A549 (cell line): ENCODE data around the gene TTC33. TPM values are rescaled to one million over a fixed set of nuclear protein-coding genes. Genes with fewer than 3 reads are reported as not detected.

Experiments
- ATAC-seq, 2 experiments: fragments of 200-7000 bp in 1 of 2; fragments of >200 bp in 1 of 2; cut with Nextera tagmentation in 1 of 2; cut with Tn5 transposase in 1 of 2; 3 replicates each; pipeline versions ENCODE4 v1.8.0 to v1.9.1; 2018 to 2020; ENCODE audit warnings: mild to moderate bottlenecking in 1 of 2, moderate library complexity in 1 of 2
- CTCF ChIA-PET: fragments of 300-600 bp; sonication (Branson Sonifier 250); formaldehyde crosslinking; extraction: SDS; loops from one replicate; lab custom pipeline; 2021; ENCODE audit warnings: antibody characterized with exemption, inconsistent platforms; lab: Yijun Ruan, JAX
- POLR2A ChIA-PET: fragments of 350-600 bp; formaldehyde crosslinking; extraction: SDS; loops from one replicate; lab custom pipeline; 2021; ENCODE audit warnings: antibody characterized with exemption, inconsistent platforms; lab: Yijun Ruan, JAX
- DNase-seq, 2 experiments: peaks; one replicate each; pipeline versions ENCODE4 v3.0.0 to v3.0.0-alpha.2; 2011 to 2016; ENCODE audit warnings: low read depth in 1 of 2, low spot score in 1 of 2
- FAIRE-seq: peaks from 2 replicates; lab custom pipeline; 2011; peaks lifted over from hg19 to GRCh38; lab: Jason Lieb, UNC
- H3K27ac ChIP-seq, 2 experiments: fragments of >200 bp; sonication (Bioruptor Twin); formaldehyde crosslinking; 3 replicates each; pipeline ENCODE4 v1.5.1; 2016 to 2017
- H3K4me1 ChIP-seq: fragments of >200 bp; sonication (Bioruptor Twin); formaldehyde crosslinking; 3 replicates; pipeline ENCODE4 v1.6.1; 2016
- H3K4me2 ChIP-seq: fragments of >200 bp; sonication (Bioruptor Twin); formaldehyde crosslinking; 3 replicates; pipeline ENCODE4 v1.6.1; 2016
- H3K4me3 ChIP-seq: fragments of >200 bp; sonication (Bioruptor Twin); formaldehyde crosslinking; 3 replicates; pipeline ENCODE4 v1.5.1; 2016
- H3K9me3 ChIP-seq: fragments of >200 bp; sonication (Bioruptor Twin); formaldehyde crosslinking; 3 replicates; pipeline ENCODE4 v1.6.1; 2016
- CHD2 ChIP-seq: fragments of 150-350 bp; IDR thresholded peaks from 2 replicates; pipeline ENCODE4 v1.6.1; 2014; ENCODE audit warnings: low read length; ENCODE audit not compliant: partially characterized antibody
- CHD4 ChIP-seq: fragments of 200-600 bp; sonication (generic); IDR thresholded peaks from 2 replicates; pipeline ENCODE4 v1.6.1; 2016; ENCODE audit warnings: antibody characterized with exemption, mild to moderate bottlenecking, borderline replicate concordance
- EHF ChIP-seq: fragments of 250-450 bp; sonication (Bioruptor Pico); IDR thresholded peaks from 2 replicates; pipeline ENCODE4 v1.5.0; 2020; ENCODE audit warnings: mild to moderate bottlenecking
- EP300 ChIP-seq, 2 experiments: fragments of >200 bp; sonication (Bioruptor Twin); formaldehyde crosslinking; IDR thresholded peaks; 2 replicates in 1 of 2; 3 replicates in 1 of 2; pipeline ENCODE4 v1.6.1; 2016 to 2017
- ESRRA ChIP-seq: fragments of 150-350 bp; IDR thresholded peaks from 2 replicates; pipeline ENCODE4 v1.6.1; 2014; ENCODE audit warnings: mild to moderate bottlenecking, low read length, borderline replicate concordance
- HEYL ChIP-seq: fragments of 250-450 bp; sonication (Bioruptor Pico); IDR thresholded peaks from 2 replicates; pipeline ENCODE4 v1.8.0; 2021; ENCODE audit warnings: mild to moderate bottlenecking, moderate library complexity
- HMGXB4 ChIP-seq: fragments of 250-450 bp; sonication (Bioruptor Pico); IDR thresholded peaks from 2 replicates; pipeline ENCODE4 v1.5.0; 2021; ENCODE audit warnings: mild to moderate bottlenecking, moderate library complexity, borderline replicate concordance
- KDM1A ChIP-seq: fragments of 200-600 bp; sonication (generic); IDR thresholded peaks from 2 replicates; pipeline ENCODE4 v1.6.1; 2016; ENCODE audit warnings: low read depth, mild to moderate bottlenecking
- KDM5A ChIP-seq: fragments of 200-600 bp; sonication (generic); IDR thresholded peaks from 2 replicates; pipeline ENCODE4 v1.6.1; 2016; ENCODE audit warnings: antibody characterized with exemption, mild to moderate bottlenecking
- NFE2L2 ChIP-seq: fragments of 150-350 bp; conservative IDR thresholded peaks from 2 replicates; pipeline ENCODE4 v1.6.1; 2014; ENCODE audit warnings: low read length
- NPAS2 ChIP-seq: fragments of 250-450 bp; sonication (Bioruptor Pico); IDR thresholded peaks from 2 replicates; pipeline ENCODE4 v1.8.0; 2022; ENCODE audit warnings: mild to moderate bottlenecking, moderate library complexity, borderline replicate concordance
- NR3C1 ChIP-seq: fragments of >200 bp; sonication (Bioruptor Twin); formaldehyde crosslinking; IDR thresholded peaks from 3 replicates; pipeline ENCODE4 v1.6.1; 2017
- PBX3 ChIP-seq: IDR thresholded peaks from 2 replicates; pipeline ENCODE4 v1.6.1; 2012
- PHF8 ChIP-seq: fragments of 200-600 bp; sonication (generic); IDR thresholded peaks from 2 replicates; pipeline ENCODE4 v1.6.1; 2016; ENCODE audit warnings: low read depth, mild to moderate bottlenecking, antibody characterized with exemption, moderate library complexity, borderline replicate concordance
- POLR2AphosphoS2 ChIP-seq: conservative IDR thresholded peaks from 2 replicates; pipeline ENCODE4 v1.6.1; 2012; ENCODE audit warnings: low read length, improper control_type of control experiment, inconsistent platforms
- RCOR1 ChIP-seq: fragments of 150-350 bp; IDR thresholded peaks from 2 replicates; pipeline ENCODE4 v1.6.1; 2014; ENCODE audit warnings: antibody characterized with exemption, low read length, low read depth
- RFX5 ChIP-seq: fragments of 450-650 bp; IDR thresholded peaks from 2 replicates; pipeline ENCODE4 v1.7.1; 2014; ENCODE audit warnings: antibody characterized with exemption, mild to moderate bottlenecking, moderate library complexity
- RNF2 ChIP-seq: fragments of 200-600 bp; sonication (generic); IDR thresholded peaks from 2 replicates; pipeline ENCODE4 v1.6.1; 2016; ENCODE audit warnings: low read depth, mild to moderate bottlenecking, antibody characterized with exemption, moderate library complexity, borderline replicate concordance
- TFCP2L1 ChIP-seq: fragments of 250-450 bp; sonication (Bioruptor Pico); IDR thresholded peaks from 2 replicates; pipeline ENCODE4 v1.5.0; 2021; ENCODE audit warnings: mild to moderate bottlenecking
- ZC3H11A ChIP-seq: fragments of 450-650 bp; IDR thresholded peaks from 2 replicates; pipeline ENCODE4 v1.6.1; 2014; ENCODE audit warnings: antibody characterized with exemption, mild to moderate bottlenecking
- ZFP36 ChIP-seq: fragments of 450-650 bp; IDR thresholded peaks from 2 replicates; pipeline ENCODE4 v1.6.1; 2014; ENCODE audit warnings: borderline replicate concordance; ENCODE audit not compliant: partially characterized antibody
- WGBS: methylation state at CpG from one replicate; pipeline ENCODE4 v1.1.6; 2017; ENCODE audit errors: missing lambda C conversion rate; 5-methylcytosine and 5-hydroxymethylcytosine counted together
- polyA plus RNA-seq, 4 experiments: library from polyadenylated mRNA; depleted of rRNA in 3 of 4; stranded (reverse); fragments of >200 nt; fragmentation: RNase III in 1 of 4; extraction: RNeasy Plus Mini Kit Qiagen cat#74134 plus additional on column Dnase treatment in 1 of 4; gene quantifications; 2 replicates in 3 of 4; 3 replicates in 1 of 4; pipeline ENCODE4 v1.2.3, GENCODE V29; 2011 to 2017
- TF ChIP-seq, protein P1 (sequence below): fragments of >200 bp; sonication (Bioruptor Twin); formaldehyde crosslinking; IDR thresholded peaks from 3 replicates; pipeline ENCODE4 v1.5.1; 2016

Gene TTC33
- polyA plus RNA-seq, 2 of the 4 experiments (the other 2 are of a cell fraction) = 17.1 to 19.8 TPM

- ChIA-PET CTCF (interaction anchor here (0.8 to 2.3 kb wide), 3 partner anchors 8 to 56 kb away, joined by 3 to 7 read pairs (median 3); no protein-coding TSS in a partner anchor), POLR2A (interaction anchor here (1.4 kb wide), 1 partner anchor 23 kb away, joined by 4 read pairs; the partner anchor contains the start of gene PRKAA1)
- FAIRE-seq = no peak
- TF ChIP-seq, protein P1, sequence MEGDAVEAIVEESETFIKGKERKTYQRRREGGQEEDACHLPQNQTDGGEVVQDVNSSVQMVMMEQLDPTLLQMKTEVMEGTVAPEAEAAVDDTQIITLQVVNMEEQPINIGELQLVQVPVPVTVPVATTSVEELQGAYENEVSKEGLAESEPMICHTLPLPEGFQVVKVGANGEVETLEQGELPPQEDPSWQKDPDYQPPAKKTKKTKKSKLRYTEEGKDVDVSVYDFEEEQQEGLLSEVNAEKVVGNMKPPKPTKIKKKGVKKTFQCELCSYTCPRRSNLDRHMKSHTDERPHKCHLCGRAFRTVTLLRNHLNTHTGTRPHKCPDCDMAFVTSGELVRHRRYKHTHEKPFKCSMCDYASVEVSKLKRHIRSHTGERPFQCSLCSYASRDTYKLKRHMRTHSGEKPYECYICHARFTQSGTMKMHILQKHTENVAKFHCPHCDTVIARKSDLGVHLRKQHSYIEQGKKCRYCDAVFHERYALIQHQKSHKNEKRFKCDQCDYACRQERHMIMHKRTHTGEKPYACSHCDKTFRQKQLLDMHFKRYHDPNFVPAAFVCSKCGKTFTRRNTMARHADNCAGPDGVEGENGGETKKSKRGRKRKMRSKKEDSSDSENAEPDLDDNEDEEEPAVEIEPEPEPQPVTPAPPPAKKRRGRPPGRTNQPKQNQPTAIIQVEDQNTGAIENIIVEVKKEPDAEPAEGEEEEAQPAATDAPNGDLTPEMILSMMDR = no peak
- TF ChIP-seq TFCP2L1 (CRISPR knock-in tag) (no peak), KDM1A (no peak), NR3C1 (no peak), RFX5 (no peak), KDM5A (no peak)
- no peak for DNase-seq
- Histone ChIP-seq H3K27ac (peak overlapping the region in 1 of 2 experiments; percentile 20; a peak in 2 of 6 replicates), H3K4me1 (peaks cover 31% of the 10 kb centered on the region), H3K4me2 (peak overlapping the region; percentile 59), H3K9me3 (no peaks in the 10 kb centered on the region), H3K4me3 (no peak overlapping the region)
- ATAC-seq = peak in 1 of 2 experiments; percentile 23; a peak in 3 of 6 replicates
- 51% methylated on average over 6 of the region's 6 CpGs for WGBS
These were observed 20.3 kb upstream of the TTC33 start for GRCh38 chr5:40775846-40776657.

GRCh38 chr5:40775085-40775845, 19.5 kb upstream of the TTC33 start:
- peak overlapping the region in 1 of 2 experiments; percentile 0; a peak in 2 of 6 replicates for H3K27ac ChIP-seq
- ATAC-seq (peak in 1 of 2 experiments; percentile 56; a peak in 3 of 6 replicates), DNase-seq (no peak), FAIRE-seq (no peak)
- no peak for TF ChIP-seq TFCP2L1 (CRISPR knock-in tag)
- no peak for TF ChIP-seq RNF2
- TF ChIP-seq PBX3 = no peak
- TF ChIP-seq ZC3H11A = no peak
- TF ChIP-seq HEYL = no peak
- no peak for TF ChIP-seq NR3C1
- TF ChIP-seq ZFP36 = no peak
- TF ChIP-seq PHF8 = no peak
- TF ChIP-seq, protein P1 = no peak
- no peak for TF ChIP-seq EP300 (IDR thresholded peaks at IDR 0.05)
- no peak for TF ChIP-seq EHF (CRISPR knock-in tag)
- no peak for TF ChIP-seq ESRRA
- TF ChIP-seq HMGXB4 (CRISPR knock-in tag) = no peak
- no peak for TF ChIP-seq CHD4
- no peak for TF ChIP-seq NPAS2 (CRISPR knock-in tag)
- no peak for TF ChIP-seq CHD2
- no peak for TF ChIP-seq POLR2AphosphoS2
- no peak for TF ChIP-seq RCOR1
- no peak for TF ChIP-seq NFE2L2
- no peaks in the 10 kb centered on the region for H3K9me3 ChIP-seq
- 48% methylated on average over 4 of the region's 4 CpGs for WGBS
- ChIA-PET POLR2A (interaction anchor here (1.4 kb wide), 1 partner anchor 23 kb away, joined by 4 read pairs; the partner anchor contains the start of gene PRKAA1), CTCF (interaction anchor here (0.8 to 2.3 kb wide), 3 partner anchors 9 to 57 kb away, joined by 3 to 7 read pairs (median 3); no protein-coding TSS in a partner anchor)
- H3K4me2 ChIP-seq = peak overlapping the region; percentile 59
- no peak overlapping the region for H3K4me3 ChIP-seq
- H3K4me1 ChIP-seq = peaks cover 23% of the 10 kb centered on the region
